ENCODE data around the gene ZNF664.

Gene ZNF664

GRCh38 chr12:124013073-124013472, 40.1 kb downstream of the ZNF664 start:
- H3K4me3 ChIP-seq (replicated peaks; ENCODE audit: low read depth, low read length), result no peak overlapping the region
- peaks cover 9% of the 10 kb centered on the region for H3K36me3 ChIP-seq (ENCODE audit: control insufficient read depth, insufficient read depth, low read length)
- no peaks in the 10 kb centered on the region for H3K27me3 ChIP-seq (replicated peaks; ENCODE audit: control insufficient read depth, insufficient read depth, low read length)
- TF ChIP-seq CTCF (IDR thresholded peaks at IDR 0.05; ENCODE audit: insufficient read depth, low read length, poor library complexity, severe bottlenecking), result no peak
- no peak for DNase-seq (ENCODE audit: extremely low read depth, insufficient read length)

DNA sequence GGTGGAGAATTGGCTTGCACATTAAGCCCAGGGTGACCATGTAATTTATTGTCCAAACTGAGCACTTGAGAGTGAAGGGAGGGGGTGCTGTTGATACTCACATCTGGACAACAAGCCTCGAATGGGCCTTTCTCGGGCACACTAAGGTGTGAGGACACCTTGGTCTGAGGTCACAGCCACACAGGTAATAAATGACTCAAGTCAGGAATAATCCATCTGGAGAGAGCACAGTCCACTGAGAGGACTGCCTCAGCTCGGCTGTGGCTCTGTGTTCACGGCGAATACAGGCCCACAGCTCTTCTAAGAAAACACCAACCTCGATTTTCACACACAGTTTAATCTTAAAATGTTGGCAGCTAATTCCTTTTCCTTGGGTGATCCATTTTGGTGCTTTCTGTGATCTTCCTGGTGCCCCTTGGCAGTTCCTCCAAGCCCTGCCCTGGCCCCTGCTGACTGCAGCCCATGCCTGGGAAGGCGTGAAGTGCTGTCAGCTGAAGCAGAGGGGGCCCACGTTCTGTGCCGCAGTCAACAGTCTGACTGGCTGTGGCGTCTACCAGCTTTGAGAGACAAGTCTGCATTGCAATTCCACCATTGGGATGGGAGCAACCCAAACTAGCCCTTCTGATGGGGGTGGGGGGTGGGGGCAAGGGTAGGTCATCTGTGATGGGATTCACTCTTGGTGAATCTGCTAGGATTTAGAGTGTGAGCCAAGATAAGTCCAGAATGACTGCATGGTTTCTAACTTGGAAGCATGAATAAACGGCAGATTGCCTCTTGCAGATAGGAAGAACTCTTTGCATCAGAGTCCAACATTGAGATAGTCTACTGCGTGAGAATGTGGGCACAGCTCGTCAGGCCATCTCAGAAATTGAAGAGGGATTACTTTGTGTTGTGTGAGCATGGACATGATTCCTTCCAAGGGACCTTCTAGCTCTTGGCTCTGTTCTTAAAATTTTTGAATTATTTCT, 42.8 kb downstream of the ZNF664 start:
- no peak overlapping the region for H3K4me3 ChIP-seq (replicated peaks; ENCODE audit: low read depth, low read length)
- no peak for TF ChIP-seq CTCF (IDR thresholded peaks at IDR 0.05; ENCODE audit: insufficient read depth, low read length, poor library complexity, severe bottlenecking)
- H3K27me3 ChIP-seq (replicated peaks; ENCODE audit: control insufficient read depth, insufficient read depth, low read length), result no peaks in the 10 kb centered on the region

DNA sequence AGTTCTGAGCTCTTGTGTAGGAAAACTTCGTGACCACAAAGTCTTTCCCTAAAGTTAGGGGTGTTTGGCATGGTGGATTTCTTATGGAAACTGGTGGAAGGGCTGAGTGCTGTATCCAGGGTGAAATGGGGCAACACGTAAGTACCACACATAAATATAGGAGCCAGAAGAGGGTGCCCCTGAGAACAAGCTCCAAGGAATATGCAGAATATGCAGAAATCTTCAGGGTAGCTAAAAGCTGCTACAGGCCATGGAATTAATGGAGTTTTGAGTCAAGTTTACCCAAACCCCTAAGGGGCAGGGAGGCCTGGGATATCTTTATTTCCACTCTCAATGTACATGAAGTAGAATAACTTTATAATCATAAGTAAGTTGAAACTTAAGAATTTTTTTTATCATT, 44.0 kb downstream of the ZNF664 start:
- Histone ChIP-seq H3K4me3 (replicated peaks; ENCODE audit: low read depth, low read length) (no peak overlapping the region), H3K36me3 (ENCODE audit: control insufficient read depth, insufficient read depth, low read length) (peaks cover 2% of the 10 kb centered on the region; the same call in 1 of the 2 replicates), H3K27me3 (replicated peaks; ENCODE audit: control insufficient read depth, insufficient read depth, low read length) (no peaks in the 10 kb centered on the region)
- DNase-seq (ENCODE audit: extremely low read depth, insufficient read length), result no peak
- no peak for TF ChIP-seq CTCF (IDR thresholded peaks at IDR 0.05; ENCODE audit: insufficient read depth, low read length, poor library complexity, severe bottlenecking)

More for the DNA sequence above, 42.8 kb downstream of the ZNF664 start:
- peaks cover 8% of the 10 kb centered on the region for H3K36me3 ChIP-seq (ENCODE audit: control insufficient read depth, insufficient read depth, low read length)
- no peak for DNase-seq (ENCODE audit: extremely low read depth, insufficient read length)

DNA sequence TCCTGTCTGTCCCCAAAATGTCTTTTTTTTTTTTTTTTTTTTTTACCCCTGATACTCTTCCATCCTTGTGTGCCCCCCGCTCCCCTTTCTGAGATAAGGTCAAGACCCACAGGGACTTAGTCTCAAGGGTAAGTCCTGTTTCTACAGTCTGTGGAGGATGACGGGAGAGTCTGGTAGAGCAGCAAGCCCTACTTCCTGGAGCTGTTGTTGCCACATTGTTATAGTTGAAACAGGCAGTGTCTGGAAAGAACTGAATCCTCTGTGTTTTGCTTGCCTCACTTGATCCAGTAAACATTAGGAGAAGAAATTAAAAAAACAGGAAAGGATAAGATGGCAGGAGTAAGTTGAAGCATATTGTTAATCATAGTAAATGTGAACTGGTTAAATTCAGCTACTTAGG, 45.5 kb downstream of the ZNF664 start:
- H3K36me3 ChIP-seq (ENCODE audit: control insufficient read depth, insufficient read depth, low read length), result no peaks in the 10 kb centered on the region
- H3K27me3 ChIP-seq (replicated peaks; ENCODE audit: control insufficient read depth, insufficient read depth, low read length), result no peaks in the 10 kb centered on the region
- TF ChIP-seq CTCF (IDR thresholded peaks at IDR 0.05; ENCODE audit: insufficient read depth, low read length, poor library complexity, severe bottlenecking), result no peak
- DNase-seq (ENCODE audit: extremely low read depth, insufficient read length), result no peak
- H3K4me3 ChIP-seq (replicated peaks; ENCODE audit: low read depth, low read length), result no peak overlapping the region

GRCh38 chr12:124019115-124019514, 46.1 kb downstream of the ZNF664 start:
- Histone ChIP-seq H3K4me3 (replicated peaks; ENCODE audit: low read depth, low read length) (no peak overlapping the region), H3K36me3 (ENCODE audit: control insufficient read depth, insufficient read depth, low read length) (no peaks in the 10 kb centered on the region), H3K27me3 (replicated peaks; ENCODE audit: control insufficient read depth, insufficient read depth, low read length) (no peaks in the 10 kb centered on the region)
- DNase-seq (ENCODE audit: extremely low read depth, insufficient read length), result no peak
- TF ChIP-seq CTCF (IDR thresholded peaks at IDR 0.05; ENCODE audit: insufficient read depth, low read length, poor library complexity, severe bottlenecking), result no peak

Data from GM06990 (cell line).